ENCODE measurements around the gene KIF2A.

KIF2A gene

DNA sequence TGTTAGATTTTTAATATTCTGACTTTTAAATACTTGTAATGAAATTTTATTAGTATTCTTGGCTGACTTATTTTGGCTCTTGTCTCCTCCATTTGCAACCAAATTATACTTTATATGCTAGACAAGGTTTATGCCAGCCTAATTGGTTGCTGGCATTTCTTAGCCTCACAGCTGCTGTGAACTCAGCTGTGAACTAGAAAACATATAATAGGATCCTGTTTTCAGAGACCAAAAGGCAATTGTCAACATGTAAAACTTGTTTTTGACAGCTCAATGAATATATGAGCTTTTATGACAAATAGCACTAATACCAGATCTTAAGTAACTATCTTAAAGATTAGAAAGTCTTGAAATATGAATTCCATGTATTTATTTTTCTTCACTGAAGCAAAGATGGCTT is 25.9 kb downstream of the KIF2A start:
- no peak for DNase-seq

DNA sequence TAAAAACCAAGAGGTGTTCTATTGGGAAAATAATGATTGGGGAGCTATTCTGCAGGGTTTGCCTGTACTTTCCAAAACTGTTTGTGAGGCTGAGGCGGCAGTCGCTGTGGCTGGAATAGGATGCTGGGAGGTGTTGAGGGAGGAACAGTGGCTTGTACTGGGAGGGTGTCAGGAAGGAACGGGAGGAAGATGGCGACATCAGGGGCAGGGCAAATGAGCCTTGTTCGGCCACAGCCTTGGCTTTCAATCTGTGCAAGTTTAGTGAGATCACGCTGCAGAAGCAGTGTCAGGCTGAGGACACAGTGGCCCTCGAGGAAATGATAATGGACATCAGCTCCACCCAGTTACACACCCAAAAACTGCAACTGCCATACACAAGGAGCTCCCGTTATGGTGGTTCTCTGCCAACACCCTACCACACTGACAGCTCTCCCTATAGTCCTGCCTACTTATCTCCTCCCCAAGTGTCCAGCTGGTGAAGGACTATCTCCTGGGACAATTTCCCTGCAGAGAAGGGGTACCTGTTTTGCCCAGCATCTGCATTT is 27.3 kb downstream of the KIF2A start:
- DNase-seq, result no peak

DNA sequence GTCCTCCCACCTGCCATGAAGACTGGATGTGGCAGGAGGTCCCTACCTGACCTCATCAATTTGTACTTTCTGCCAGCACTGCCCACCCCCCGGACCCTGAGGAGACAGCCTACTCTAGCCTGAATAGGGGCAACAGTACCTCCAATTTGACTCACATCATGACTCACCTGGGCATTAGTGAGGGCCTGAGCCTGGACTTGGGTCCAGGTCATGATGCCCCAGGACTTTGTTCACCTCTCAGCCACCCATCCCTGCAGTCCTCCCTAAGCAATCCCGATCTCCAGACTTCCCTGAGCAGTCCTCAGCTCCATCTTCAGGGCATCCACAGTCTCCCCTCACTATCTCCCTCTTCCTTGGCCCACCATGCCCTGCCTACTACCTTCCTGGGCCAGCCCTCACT is 28.1 kb downstream of the KIF2A start:
- DNase-seq, result no peak

DNA sequence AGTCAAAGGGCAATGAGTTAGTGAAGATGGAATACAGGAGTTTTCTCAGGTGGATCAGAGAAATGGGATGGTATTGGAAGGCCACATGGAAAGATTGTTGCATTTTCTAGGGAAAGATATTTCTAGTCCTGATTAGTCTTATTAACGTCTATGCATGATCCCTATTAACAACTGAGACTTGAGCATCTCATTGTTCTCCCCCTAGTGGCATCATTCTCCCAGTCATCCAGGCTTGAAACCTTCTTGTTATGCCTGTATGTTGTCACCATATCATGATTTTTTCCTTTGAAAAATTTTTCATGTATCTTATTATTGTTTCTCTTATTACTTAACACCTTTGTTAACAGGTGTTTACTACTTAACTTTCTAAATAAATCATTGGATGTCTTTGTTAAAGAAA is 34.4 kb downstream of the KIF2A start:
- DNase-seq, result no peak

DNA sequence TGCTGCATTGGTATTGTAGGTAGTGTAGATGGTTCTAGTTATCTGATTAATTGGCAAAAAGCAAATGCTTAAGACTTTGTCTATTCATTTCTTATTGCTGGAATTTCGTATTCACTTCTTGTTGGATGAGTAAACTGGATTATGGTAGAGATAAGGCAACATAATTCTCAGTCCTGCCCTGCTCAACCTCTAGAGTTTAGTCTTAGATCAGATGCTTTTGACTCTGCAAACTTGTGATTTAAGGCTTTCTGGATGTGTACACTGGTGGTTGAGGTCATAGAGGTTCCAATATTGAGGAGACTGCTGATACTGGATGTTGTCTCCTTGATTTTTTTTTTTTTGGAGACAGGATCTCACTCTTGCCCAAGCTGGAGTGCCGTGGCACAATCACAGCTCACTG is 35.0 kb downstream of the KIF2A start:
- no peak for DNase-seq

DNA sequence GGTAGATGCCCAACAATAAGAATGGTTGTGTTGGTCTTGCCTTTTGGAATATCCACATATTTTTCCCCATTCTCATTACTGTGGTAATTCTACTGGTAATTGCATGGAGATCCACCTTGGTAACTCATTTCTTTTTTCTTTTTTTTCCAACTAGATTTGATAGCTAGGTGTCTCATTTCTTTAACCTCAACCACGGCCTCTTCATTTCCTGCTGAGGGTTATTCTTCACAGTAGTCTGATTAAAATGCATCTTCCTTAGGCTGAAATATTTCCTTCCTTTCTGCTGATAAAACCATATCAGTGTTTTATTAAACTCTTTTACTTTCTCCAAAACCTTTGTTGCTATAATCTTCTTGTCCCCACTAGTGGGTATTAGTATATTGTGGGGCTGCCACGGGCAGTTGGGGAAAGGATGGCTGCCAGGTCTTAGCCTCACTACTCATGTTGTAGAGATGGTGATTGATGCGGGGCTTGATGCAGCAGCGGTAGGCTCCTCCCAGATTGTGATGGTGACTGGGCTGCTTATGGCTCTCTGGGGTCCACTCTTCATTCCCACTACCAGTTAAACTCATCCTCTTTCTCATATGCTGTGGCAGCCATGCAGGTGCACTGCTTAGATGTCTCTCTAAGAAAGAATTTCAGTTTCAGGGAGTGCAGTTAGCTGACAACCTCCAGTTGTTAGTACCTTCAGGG is 35.9 kb downstream of the KIF2A start:
- DNase-seq, result no peak

DNA sequence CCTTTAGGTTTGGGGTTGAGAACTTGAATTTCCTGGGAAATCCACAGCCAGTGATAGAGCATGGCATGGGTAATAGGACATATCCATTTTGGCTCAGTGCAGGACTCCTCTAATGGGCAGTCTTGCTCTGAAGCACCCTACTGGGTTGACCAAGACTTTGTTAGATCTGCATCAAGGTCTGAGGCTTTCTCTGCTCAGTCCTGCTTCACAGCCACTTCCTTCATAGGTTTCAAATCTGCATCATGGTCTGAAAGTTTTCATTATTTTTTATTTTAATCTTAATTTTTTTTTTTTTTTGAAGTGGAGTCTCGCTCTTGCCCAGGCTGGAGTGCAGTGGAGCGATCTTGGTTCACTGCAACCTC is 36.5 kb downstream of the KIF2A start:
- no peak for DNase-seq

DNA sequence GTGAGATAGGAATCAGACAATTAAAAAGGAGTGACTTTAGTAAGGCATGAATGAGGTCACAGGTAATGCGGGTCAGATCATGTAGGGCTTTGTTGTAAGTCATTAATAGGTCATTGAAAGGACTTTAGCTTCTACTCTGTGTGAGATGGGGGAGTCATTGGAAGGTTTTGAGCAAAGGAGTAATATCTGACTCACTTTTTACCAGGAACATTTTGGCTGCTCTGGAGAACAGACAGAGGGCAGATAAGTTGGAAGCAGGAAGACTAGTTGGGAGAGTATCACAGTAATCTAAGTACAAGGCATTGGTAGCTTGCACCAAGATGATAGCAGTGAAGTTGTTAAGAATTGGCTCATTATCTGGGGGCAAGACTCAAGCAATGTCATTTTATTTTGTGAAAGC is 37.4 kb downstream of the KIF2A start:
- DNase-seq, result no peak

DNA sequence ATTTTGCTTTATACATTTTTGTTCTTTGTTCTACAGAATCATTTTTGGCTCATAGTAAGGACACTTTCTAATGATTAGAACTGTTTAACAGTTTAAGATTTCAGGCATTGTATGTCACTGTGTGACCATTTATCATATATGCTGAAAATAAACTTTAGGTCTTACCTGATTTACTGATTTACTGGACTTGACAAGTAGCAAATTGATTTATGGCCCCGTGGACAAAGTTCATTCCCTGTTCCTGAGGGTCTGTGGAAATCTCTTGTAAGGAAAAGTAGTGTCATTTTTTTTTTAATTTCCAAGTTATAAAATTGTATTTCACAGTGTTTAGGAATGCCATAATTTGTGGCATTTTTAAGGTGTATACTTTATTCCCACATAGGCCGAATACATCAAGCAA is 40.7 kb downstream of the KIF2A start:
- DNase-seq, result no peak

DNA sequence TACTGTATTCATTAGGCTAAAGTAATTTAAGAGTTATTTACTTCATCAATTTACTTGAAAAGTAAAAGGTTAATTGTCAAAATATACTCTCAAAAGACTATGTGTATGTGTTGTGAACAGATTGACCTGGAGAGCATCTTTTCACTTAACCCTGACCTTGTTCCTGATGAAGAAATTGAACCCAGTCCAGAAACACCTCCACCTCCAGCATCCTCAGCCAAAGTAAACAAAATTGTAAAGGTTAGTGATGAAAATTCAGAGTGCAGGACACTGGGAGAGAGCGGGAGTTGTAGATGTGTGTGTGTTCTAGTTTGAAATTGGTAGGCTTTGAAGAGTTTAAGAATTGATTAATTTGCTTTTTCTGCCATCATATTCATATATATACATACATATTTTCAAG is 41.9 kb downstream of the KIF2A start:
- DNase-seq, result no peak

DNA sequence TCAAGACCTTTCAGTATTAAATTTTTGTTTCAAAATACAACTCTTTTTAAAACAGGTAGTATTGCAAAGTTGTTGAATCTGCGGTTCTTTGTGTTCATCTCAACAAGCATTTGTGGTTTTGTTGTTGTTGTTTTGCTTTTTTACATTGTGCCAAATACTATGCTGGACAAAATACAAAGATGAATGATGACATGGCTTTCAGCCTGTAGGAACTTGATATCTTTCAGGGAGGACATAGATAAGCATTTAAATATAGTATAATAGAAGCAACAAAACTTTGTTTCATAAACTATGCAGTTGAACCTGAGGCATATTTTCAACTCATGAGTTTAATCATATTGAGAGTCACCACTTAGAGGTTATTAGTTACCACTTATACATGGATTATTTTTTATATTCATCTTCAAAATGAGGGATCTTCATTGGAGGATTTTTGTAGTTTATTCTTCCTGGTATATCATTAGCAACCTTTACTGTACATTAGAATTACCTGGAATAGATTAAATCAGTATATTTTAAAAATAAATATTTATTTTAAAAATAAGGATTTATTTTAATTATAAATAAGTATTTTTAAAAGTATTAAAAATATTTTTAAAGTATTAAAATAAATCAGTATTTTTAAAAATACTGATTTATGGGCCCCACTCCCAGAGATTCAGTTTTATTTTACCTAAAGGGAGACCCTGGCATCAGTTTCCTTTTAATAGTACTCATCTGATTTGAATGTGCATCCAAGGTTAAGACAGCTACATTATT is 42.9 kb downstream of the KIF2A start:
- DNase-seq, result no peak

DNA sequence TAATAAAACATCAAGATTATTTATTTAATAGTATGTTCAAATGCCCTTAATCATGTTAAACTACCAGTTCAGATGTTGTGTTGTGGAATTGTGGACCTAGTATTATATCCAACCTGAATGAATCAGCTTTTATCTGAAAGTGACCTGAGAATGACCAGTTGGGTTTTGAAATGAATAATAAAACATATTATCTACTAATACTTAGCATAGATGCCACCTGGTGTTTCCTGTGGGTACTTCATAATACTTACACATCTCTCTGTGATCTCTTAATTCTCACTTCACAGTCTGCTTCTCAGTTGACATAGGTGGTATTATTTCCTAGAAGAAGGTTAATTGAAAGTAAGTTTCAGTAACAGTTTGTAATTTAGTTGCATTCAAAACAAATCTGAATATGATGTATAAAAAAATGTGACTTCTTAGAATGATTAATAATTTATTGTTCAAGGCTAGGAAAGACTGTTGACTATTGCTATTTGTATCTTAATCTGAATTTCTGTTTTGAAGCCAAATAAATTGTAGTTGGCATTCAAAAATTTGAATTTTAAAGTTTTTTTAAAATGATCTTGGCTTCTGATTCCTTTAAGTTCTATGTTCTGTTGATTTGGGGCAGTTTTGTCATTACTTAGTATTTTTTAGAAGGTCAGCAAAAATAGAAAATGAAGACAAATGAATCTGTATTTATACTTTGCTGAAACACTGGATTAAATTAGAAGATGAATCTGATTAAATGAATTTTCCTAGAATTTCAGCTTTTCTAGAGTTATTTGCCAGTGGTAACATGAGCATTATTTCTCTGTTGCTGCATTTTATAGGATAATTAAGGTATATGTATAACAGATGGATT is 48.2 kb downstream of the KIF2A start:
- no peak for DNase-seq

DNA sequence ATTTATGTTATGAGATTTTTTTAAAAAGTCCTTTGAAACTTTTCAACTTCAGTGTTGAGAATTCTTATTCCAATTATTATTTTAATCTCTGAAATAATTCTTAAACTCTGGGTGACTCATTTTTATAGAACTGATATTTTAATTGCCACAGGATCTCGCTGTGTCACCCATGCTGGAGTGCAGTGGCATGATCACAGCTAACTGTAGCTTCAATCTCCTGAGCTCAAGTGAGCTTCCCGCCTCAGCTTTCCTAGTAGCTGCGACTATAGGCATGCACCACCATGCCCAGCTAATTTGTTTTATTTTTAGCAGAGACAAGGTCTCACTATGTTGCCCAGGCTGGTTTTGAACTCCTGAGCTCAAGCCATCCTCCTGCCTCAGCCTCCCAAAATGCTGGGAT is 56.7 kb downstream of the KIF2A start:
- DNase-seq, result no peak

DNA sequence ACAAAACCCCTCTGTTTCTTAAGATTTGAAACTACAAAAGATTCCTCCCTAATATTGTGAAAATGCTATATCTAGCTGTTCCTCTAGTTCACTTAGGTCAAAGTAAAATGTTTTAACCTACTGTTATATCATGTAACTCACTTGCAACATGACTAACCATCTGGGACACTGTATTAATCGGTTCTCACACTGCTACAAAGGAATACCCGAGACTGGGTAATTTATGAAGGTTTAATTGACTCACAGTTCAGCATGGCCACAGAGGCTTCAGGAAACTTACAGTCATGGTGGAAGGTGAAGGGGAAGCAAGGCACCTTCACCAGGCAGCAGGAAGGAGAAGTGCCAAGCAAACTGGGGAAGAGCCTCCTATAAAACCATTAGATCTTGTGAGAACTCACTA is 63.0 kb downstream of the KIF2A start:
- DNase-seq, result no peak

DNA sequence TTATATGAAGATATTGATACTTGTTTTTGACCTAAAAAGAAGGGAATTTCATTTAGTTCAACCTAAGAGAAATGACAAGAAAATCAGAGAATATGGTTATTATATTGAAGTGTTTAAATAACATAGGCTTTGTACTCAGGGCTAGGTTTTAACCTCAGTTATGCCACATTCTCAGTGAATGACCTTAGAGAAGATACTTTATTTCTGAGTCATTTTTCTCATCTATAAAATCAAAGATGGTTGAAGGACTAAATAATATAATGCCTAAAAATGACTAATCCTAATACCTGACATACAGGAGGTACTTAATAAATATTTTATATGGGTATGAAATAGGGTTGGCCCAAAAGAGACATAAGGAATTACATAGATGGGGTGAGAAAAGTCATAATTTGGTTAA is 65.4 kb downstream of the KIF2A start:
- no peak for DNase-seq

DNA sequence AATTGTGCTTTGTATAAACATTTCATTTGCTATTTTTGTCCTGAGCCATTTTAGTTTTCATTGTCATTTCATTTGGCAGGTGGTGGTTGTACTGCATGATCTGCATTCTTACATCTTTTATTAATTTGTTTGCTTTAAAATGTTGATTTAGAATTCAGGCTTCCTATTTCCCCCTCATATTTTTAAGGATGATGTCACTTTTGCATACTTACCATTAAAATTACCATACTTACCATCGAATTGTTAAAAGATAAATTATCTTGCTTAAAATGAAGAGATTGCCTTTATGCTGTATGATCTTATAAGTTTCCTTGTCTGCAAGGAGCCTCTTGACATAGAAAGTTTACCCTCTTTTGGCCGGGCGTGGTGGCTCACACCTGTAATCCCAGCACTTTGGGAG is 66.6 kb downstream of the KIF2A start:
- DNase-seq, result no peak

DNA sequence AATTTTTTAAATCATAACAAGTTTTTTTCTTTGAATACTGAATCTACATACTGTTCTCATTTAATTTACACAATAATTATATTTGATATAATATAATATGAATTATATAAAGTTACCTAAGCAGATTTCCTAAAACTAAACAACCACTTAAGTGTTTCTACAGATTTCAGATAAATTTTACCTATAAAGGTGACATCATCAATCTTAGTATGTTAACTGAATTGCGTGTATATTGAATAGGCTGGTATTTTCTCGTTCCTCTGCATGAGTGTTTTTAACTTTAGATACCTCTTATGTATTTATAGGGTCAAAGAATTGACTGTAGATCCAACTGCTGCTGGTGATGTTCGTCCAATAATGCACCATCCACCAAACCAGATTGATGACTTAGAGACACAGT is 67.4 kb downstream of the KIF2A start:
- no peak for DNase-seq

DNA sequence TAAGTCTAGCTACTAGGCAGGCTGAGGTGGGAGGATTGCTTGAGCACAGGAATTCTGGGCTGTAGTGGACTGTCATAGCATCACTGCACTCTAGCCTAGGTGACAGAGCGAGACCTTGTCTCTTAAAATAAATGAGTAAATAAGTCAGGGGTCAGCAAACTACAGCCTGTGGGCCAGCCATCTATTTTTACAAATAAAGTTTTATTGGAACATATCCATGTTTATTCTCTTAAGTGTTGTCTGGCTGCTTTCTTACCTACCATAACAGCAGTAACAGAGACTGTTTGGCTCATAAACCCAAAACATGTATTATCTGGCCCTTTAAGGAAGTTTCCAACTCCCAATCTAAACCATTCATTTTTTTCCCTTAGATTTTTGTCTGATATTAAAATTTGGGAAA is 68.1 kb downstream of the KIF2A start:
- no peak for DNase-seq

DNA sequence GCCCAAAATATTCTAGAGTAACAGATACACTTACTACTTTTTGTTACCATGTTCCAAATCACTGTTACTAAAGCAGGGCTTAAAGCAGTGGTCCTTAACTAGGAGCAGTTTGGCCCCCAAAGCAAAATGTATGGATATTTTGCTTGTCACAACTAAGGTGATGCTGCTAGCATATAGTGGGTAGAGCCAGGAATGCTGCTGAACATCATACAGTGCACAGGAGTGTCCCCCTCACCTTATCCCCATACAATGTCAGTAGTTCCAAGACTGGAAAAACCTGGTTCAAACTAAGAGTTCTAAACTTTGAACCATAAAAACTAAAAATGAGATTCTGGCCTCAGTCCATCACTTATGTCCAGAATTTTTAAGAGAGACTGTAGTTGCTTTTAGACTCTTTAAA is 69.6 kb downstream of the KIF2A start:
- DNase-seq, result no peak

DNA sequence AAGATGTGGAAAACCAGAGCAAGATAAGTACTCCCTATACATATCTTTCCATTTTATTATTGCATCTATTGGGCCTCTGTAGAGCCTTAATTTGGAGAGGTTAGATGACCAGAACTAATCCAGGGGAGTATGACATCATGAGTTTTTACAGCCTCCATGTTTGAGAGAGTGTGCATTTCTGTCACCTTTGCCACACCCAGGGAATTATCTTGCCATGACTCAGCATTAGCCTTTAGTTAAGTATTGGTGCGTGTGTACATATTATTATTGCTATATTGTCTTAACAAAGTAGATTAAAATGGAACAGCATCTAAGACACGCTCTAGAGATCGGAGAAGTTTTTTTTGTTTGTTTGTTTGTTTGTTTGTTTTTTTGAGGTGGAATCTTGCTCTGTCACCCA is 70.1 kb downstream of the KIF2A start:
- no peak for DNase-seq

DNA sequence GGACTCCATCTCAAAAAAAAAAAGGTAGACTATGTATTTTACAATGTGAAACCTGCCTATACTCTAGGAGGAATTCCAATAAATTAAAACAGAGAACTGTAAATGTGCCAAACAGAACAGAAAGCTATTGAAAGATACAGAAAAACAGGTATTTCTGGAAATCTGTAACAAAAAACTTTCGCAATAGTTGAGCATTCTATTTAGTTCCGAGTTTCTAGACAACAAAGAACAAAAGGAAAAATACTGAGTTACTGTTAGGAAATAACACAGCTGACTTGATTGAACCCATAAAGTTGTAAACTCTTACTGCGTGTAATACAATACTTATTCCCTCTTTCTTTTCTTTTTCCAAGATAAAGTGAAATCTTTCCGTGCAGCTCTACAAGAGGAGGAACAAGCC is 79.1 kb downstream of the KIF2A start:
- DNase-seq, result no peak

DNA sequence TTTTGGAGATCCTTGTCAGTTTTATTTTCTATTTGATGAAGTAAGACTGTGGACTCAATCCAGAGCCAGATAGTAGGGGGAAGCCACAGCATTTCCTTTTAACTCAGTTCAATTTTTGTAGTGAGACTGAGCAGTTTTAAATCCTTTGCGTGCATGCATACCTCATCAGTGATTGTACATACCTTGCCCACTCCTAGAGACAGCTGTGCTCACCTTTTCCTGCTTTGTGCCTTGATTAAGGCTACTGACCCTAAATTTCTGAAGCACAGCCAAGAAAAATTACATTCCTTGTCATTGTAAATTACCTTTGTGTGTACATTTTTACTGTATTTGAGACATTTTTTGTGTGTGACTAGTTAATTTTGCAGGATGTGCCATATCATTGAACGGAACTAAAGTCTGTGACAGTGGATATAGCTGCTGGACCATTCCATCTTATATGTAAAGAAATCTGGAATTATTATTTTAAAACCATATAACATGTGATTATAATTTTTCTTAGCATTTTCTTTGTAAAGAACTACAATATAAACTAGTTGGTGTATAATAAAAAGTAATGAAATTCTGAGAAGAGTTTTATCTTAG is 79.9 kb downstream of the KIF2A start:
- DNase-seq, result no peak

DNA sequence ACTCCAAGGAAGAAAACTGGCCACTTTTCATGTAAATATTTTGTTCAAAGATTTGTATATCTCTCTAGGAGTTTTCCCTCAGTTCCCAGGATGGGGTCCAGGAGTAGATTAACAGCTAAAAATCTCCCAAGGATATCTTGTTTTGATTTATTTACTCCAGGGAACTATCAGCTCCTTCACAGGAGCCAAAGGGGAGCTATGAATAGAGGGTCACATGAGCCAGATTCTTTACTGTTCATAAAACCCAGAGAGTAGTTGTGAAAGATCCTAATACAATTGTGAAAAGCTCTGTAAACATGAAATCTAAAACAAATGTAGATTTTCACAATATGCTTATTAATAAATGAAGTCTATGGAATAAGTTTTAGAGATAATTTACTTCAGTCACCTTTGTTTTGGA is 80.8 kb downstream of the KIF2A start:
- DNase-seq, result no peak

Data from GOT3 (cell line).